ENCODE data around the gene TTN.

- TF ChIP-seq CTCF (IDR thresholded peaks at IDR 0.05) (no peak), POLR2A (IDR thresholded peaks at IDR 0.05) (no peak)
Measured at GRCh38 chr2:178517496-178517895, 289.7 kb downstream of the TTN start.
